Kidney epithelial cell (primary cell): ENCODE measurements around the gene CEBPG. TPM values are rescaled to one million over a fixed set of nuclear protein-coding genes. Genes with fewer than 3 reads are reported as not detected.

ENCODE experiments used
- DNase-seq: peaks from one replicate; pipeline ENCODE4 v3.0.0-alpha.2; 2010; ENCODE audit warnings: low read depth
- H3K27me3 ChIP-seq: 2 replicates; pipeline ENCODE4 v1.6.0; 2011; ENCODE audit warnings: low read length; ENCODE audit not compliant: control insufficient read depth, insufficient read depth
- H3K36me3 ChIP-seq: 2 replicates; pipeline ENCODE4 v1.5.1; 2011; ENCODE audit warnings: low read length; ENCODE audit not compliant: control insufficient read depth, insufficient read depth
- H3K4me3 ChIP-seq: 2 replicates; pipeline ENCODE4 v1.5.1; 2011; ENCODE audit warnings: low read depth, mild to moderate bottlenecking, control low read depth, low read length
- total RNA-seq: library from RNA; depleted of rRNA; stranded (reverse); fragments of >200 nt; gene quantifications from 2 replicates; pipeline ENCODE4 v1.2.3, GENCODE V29; 2015
- TF ChIP-seq, protein P1 (sequence below): IDR thresholded peaks from 2 replicates; pipeline ENCODE4 v1.5.1; 2011; ENCODE audit warnings: mild to moderate bottlenecking, moderate library complexity, low read length, control low read depth, inconsistent platforms; ENCODE audit not compliant: insufficient read depth, poor library complexity, severe bottlenecking

Gene CEBPG
- total RNA-seq, 1 donor from 2014 or later, result 55.7 TPM

DNA sequence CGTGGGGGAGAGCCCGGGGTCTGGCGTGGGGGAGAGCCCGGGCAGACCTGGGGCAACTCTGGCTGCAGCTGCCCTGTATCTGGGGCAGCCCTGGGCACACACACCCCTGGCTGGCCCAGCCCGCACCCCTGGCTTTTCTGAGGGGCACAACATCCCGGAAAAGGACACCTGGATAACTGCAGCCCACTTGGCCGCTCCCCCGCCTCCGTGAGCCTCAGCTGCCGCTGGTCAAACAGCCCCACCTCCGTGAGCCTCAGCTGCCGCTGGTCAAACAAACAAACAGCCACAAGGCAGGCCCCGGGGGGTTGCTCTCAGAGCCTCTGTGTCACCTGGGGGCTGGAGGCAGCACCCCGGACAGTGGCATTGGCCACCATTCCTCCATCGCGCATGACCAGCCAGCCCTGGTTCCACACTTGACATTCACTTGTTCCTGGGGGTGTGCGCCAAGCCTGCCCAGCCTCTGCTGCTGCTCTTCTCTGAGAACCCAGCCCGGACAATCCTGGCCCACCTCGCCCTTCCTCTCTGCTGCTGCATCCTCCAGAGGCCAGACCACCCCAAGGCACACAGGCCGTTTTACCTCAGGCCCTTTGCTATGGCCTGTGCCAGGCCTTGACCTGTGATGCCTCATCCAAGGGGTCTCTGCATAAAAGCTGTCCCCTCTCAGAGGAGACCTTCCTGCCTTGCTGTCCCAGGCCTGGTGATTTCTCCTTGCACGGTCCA, 19.9 kb downstream of the CEBPG start:
- TF ChIP-seq, protein P1, sequence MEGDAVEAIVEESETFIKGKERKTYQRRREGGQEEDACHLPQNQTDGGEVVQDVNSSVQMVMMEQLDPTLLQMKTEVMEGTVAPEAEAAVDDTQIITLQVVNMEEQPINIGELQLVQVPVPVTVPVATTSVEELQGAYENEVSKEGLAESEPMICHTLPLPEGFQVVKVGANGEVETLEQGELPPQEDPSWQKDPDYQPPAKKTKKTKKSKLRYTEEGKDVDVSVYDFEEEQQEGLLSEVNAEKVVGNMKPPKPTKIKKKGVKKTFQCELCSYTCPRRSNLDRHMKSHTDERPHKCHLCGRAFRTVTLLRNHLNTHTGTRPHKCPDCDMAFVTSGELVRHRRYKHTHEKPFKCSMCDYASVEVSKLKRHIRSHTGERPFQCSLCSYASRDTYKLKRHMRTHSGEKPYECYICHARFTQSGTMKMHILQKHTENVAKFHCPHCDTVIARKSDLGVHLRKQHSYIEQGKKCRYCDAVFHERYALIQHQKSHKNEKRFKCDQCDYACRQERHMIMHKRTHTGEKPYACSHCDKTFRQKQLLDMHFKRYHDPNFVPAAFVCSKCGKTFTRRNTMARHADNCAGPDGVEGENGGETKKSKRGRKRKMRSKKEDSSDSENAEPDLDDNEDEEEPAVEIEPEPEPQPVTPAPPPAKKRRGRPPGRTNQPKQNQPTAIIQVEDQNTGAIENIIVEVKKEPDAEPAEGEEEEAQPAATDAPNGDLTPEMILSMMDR, result no peak
- H3K27me3 ChIP-seq, result no peaks in the 10 kb centered on the region
- DNase-seq, result no peak
- no peak overlapping the region for H3K4me3 ChIP-seq
- no peaks in the 10 kb centered on the region for H3K36me3 ChIP-seq

DNA sequence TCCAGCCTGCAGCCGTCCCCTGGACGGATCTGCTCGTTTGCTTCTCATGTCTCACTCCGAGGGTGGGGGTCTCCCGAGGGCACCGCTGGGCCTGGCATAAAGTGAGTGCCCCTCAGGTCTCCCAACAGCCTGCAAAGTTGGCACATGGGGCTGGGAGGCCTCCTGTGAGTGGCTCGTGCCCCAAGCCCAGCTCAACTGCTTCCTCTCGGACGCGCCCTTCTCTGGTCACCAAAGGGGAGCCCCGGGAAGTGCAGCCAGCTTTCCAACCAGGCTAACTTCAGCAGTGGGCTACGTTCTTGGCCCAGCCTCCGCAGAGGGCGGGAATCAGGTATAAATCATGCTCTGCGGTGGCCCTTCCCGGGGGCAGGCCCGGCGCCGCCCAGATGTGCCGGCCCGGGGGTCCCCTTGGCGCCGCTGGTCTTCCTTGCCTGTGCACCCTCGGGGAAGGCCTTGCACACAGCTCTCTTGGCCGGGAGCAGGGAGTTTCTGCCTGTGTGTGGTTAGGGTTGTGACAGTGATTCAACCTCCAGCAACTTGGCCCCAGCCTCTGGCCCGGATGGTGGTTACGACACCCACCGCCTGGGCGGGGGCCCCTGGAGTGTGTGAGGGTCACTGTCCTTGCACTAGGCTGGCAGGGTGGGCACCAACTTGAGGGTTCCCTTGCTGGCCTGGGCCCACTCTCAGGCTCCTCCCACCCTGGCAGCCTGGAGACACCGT, 20.7 kb downstream of the CEBPG start:
- DNase-seq, result no peak
- TF ChIP-seq, protein P1, result no peak
- Histone ChIP-seq H3K36me3 (no peaks in the 10 kb centered on the region), H3K27me3 (no peaks in the 10 kb centered on the region), H3K4me3 (no peak overlapping the region)

DNA sequence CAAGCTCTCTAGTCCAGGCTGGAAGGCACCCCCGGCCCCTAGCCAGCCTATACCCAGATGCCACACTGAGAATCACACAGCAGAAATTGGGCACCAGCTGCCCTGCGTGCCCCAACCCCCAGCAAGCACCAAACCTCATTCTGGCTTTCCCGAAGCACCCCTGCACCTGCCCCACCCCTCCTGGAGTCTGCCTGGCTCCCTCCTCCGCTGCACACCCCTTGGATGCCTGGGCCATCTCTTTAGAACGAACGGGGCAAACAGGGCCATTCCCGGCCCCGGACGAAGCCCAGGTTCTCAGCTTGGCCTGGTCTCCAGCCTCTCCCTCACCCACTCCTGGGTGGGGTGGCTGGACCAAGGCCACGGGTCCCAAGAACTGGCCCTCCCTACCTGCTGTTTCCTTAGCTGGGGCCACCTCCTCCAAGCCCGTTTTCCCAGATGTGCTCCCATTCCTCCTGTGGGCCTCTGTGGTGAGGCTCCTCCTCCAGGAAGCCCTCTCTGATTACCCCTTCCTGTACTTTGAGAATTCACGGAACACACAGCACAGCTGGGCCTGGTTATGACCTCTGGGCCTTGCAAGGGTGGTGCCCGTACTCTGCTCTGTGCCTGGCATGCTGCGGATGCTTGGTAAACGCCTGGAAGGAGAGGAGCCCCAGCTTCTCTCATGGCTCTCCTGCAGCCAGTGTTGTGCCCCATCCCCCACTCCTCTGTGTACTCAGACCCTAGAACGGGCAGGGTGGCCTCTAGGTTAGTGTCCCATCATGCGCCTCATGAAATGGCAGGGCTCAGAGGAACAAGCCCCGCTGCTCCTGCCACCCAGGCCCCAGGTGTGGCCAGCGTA, 21.4 kb downstream of the CEBPG start:
- Histone ChIP-seq H3K4me3 (no peak overlapping the region), H3K36me3 (no peaks in the 10 kb centered on the region), H3K27me3 (no peaks in the 10 kb centered on the region)
- DNase-seq, result no peak
- TF ChIP-seq, protein P1, result no peak

DNA sequence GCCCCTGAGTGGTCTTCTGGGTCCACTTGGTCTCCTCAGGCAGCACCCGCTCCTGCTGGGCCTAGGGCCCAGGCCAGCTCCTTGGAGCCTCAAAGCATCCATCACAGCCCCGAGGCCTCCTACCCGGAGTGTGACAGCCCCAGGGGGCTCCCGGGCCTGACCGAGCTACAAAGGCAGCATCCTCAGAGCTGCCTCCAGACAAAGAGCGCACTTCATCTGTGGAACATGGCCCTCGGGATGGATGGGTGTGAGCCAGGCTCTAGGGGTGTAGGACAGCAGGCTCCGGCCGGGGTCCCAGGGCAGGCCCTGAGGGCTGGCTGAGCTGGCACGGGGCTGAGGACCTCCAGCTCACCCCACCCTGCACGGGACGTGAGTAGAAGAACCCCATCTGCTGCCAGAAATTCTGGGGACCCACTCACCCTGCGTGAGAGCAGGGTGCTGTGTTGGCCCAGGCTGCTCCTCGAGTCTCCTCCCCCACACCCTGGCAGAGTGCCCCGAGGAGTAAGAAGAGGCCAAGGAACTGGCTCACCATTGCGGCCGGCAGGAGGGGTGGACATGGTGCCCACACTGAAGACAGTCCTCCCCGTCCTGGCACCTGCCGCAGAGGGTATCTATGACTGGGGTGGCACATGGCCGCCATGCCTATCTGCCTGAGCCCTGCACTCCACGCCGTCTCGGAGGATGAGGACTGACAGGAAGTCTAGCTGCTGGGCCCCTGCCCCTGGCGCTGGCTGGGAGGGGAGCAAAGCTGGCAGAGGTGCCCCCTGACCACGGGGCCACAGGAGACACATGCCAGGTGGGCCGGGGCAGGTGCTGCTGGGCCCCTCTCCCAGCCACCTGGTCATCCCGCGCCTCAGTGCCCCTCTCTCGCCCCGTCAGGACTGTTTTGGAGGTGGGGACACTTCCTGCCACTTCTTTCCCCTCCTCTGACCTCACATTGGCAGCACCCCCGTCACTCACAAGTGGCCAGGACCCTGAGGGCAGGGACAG, 22.3 kb downstream of the CEBPG start:
- DNase-seq, result no peak
- TF ChIP-seq, protein P1, result no peak
- no peak overlapping the region for H3K4me3 ChIP-seq
- no peaks in the 10 kb centered on the region for H3K27me3 ChIP-seq
- no peaks in the 10 kb centered on the region for H3K36me3 ChIP-seq
